Activated CD4-positive, alpha-beta memory T cell treated with anti-CD3 and anti-CD28 coated beads for 36 hours (primary cell): Measurements from ENCODE around the gene EOMES. TPM values are rescaled to one million over a fixed set of nuclear protein-coding genes. Genes with fewer than 3 reads are reported as not detected.

ENCODE experiments used
- CTCF ChIA-PET: fragments of 350-600 bp; sonication (Branson Sonifier 250); formaldehyde crosslinking; loops from one replicate; lab custom pipeline; 2021; ENCODE audit warnings: antibody characterized with exemption, inconsistent platforms; lab: Charles Lee
- POLR2A ChIA-PET: fragments of 350-600 bp; sonication (Branson Sonifier 250); formaldehyde crosslinking; loops from one replicate; lab custom pipeline; 2021; ENCODE audit warnings: antibody characterized with exemption; lab: Charles Lee
- DNase-seq: peaks from one replicate; pipeline ENCODE4 v3.0.0-alpha.2; 2020
- H3K27ac Mint-ChIP-seq: one replicate; pipeline ENCODE4 v1.8.0; 2021; ENCODE audit warnings: mixed read lengths
- H3K27me3 Mint-ChIP-seq: one replicate; pipeline ENCODE4 v1.8.0; 2021; ENCODE audit warnings: mixed read lengths
- H3K36me3 Mint-ChIP-seq: one replicate; pipeline ENCODE4 v1.8.0; 2021; ENCODE audit warnings: mixed read lengths
- H3K4me1 Mint-ChIP-seq: one replicate; pipeline ENCODE4 v1.8.0; 2021; ENCODE audit warnings: low read depth, mixed read lengths
- H3K4me3 Mint-ChIP-seq: one replicate; pipeline ENCODE4 v1.8.0; 2021; ENCODE audit warnings: mild to moderate bottlenecking, mixed read lengths
- H3K9me3 Mint-ChIP-seq: one replicate; pipeline ENCODE4 v1.8.0; 2021; ENCODE audit warnings: mixed read lengths
- intact Hi-C: fragments of 100-400 bp; cut with micrococcal nuclease; formaldehyde crosslinking; loops from one replicate; pipeline ENCODE4 v1.15.1; 2023
- total RNA-seq, 2 experiments: library from RNA; stranded (reverse); gene quantifications; one replicate each; pipeline ENCODE4 v1.2.3, GENCODE V29; 2021

EOMES gene
- total RNA-seq, 2 experiments from 2014 or later = 1.4 to 1.5 TPM

- ChIA-PET CTCF (interaction anchor here (0.8 to 5.8 kb wide), 2 partner anchors 598 to 608 kb away, joined by 3 to 65 read pairs; no protein-coding TSS in a partner anchor), POLR2A (no interaction called here)
- intact Hi-C loops = loop anchor here (5.0 kb wide), 1 partner anchor 163 kb away; no protein-coding TSS in a partner anchor
- Mint-ChIP-seq H3K9me3 (no peaks in the 10 kb centered on the region), H3K36me3 (no peaks in the 10 kb centered on the region), H3K4me3 (peak overlapping the region; percentile 13), H3K27me3 (peaks cover 54% of the 10 kb centered on the region), H3K4me1 (peaks cover 26% of the 10 kb centered on the region), H3K27ac (peak overlapping the region; percentile 29)
- no peak for DNase-seq
Observed at GRCh38 chr3:27719314-27720003, 2.7 kb downstream of the EOMES start.

- H3K27me3 Mint-ChIP-seq = peaks cover 54% of the 10 kb centered on the region
- DNase-seq = no peak
- intact Hi-C loops = no loop called here
- H3K36me3 Mint-ChIP-seq = no peaks in the 10 kb centered on the region
- no peak overlapping the region for H3K4me3 Mint-ChIP-seq
- H3K9me3 Mint-ChIP-seq = no peaks in the 10 kb centered on the region
- CTCF ChIA-PET = interaction anchor here (5.8 kb wide), 1 partner anchor 609 kb away, joined by 65 read pairs; no protein-coding TSS in a partner anchor
- POLR2A ChIA-PET = no interaction called here
- peaks cover 25% of the 10 kb centered on the region for H3K4me1 Mint-ChIP-seq
- no peak overlapping the region for H3K27ac Mint-ChIP-seq
Observed at GRCh38 chr3:27718459-27718858, 3.7 kb downstream of the EOMES start.

GRCh38 chr3:27717200-27717852 lies 4.8 kb downstream of the EOMES start:
- H3K4me3 Mint-ChIP-seq = no peak overlapping the region
- no peak for DNase-seq
- no peaks in the 10 kb centered on the region for H3K36me3 Mint-ChIP-seq
- peaks cover 23% of the 10 kb centered on the region for H3K4me1 Mint-ChIP-seq
- POLR2A ChIA-PET = no interaction called here
- intact Hi-C loops = no loop called here
- CTCF ChIA-PET = no interaction called here
- H3K27ac Mint-ChIP-seq = no peak overlapping the region
- H3K27me3 Mint-ChIP-seq = peaks cover 54% of the 10 kb centered on the region
- H3K9me3 Mint-ChIP-seq = no peaks in the 10 kb centered on the region

GRCh38 chr3:27716309-27716708 lies 5.8 kb downstream of the EOMES start:
- Mint-ChIP-seq H3K27me3 (peaks cover 53% of the 10 kb centered on the region), H3K9me3 (no peaks in the 10 kb centered on the region), H3K4me3 (no peak overlapping the region), H3K4me1 (peaks cover 23% of the 10 kb centered on the region), H3K36me3 (no peaks in the 10 kb centered on the region), H3K27ac (no peak overlapping the region)
- no peak for DNase-seq
- intact Hi-C loops = no loop called here
- ChIA-PET POLR2A (interaction anchor here (0.9 kb wide), 1 partner anchor 633 kb away, joined by 3 read pairs; the partner anchor contains the start of genes AZI2 and ZCWPW2), CTCF (interaction anchor here (0.6 to 2.3 kb wide), 3 partner anchors 7 to 612 kb away, joined by 3 to 11 read pairs (median 7); no protein-coding TSS in a partner anchor)

GRCh38 chr3:27715863-27716262 lies 6.3 kb downstream of the EOMES start:
- ChIA-PET POLR2A (interaction anchor here (0.9 kb wide), 1 partner anchor 633 kb away, joined by 3 read pairs; the partner anchor contains the start of genes AZI2 and ZCWPW2), CTCF (interaction anchor here (0.6 to 2.3 kb wide), 5 partner anchors 8 to 612 kb away, joined by 3 to 11 read pairs (median 7); no protein-coding TSS in a partner anchor)
- H3K4me3 Mint-ChIP-seq = no peak overlapping the region
- no peaks in the 10 kb centered on the region for H3K36me3 Mint-ChIP-seq
- peaks cover 20% of the 10 kb centered on the region for H3K4me1 Mint-ChIP-seq
- H3K27me3 Mint-ChIP-seq = peaks cover 50% of the 10 kb centered on the region
- intact Hi-C loops = no loop called here
- no peak for DNase-seq
- no peaks in the 10 kb centered on the region for H3K9me3 Mint-ChIP-seq
- H3K27ac Mint-ChIP-seq = no peak overlapping the region

GRCh38 chr3:27715454-27715806 lies 6.7 kb downstream of the EOMES start:
- no peak for DNase-seq
- Mint-ChIP-seq H3K27ac (no peak overlapping the region), H3K27me3 (peaks cover 48% of the 10 kb centered on the region), H3K36me3 (no peaks in the 10 kb centered on the region), H3K4me3 (no peak overlapping the region), H3K9me3 (no peaks in the 10 kb centered on the region), H3K4me1 (peaks cover 19% of the 10 kb centered on the region)
- intact Hi-C loops = no loop called here
- CTCF ChIA-PET = interaction anchor here (0.8 to 2.3 kb wide), 4 partner anchors 8 to 613 kb away, joined by 3 to 11 read pairs (median 7); no protein-coding TSS in a partner anchor
- POLR2A ChIA-PET = interaction anchor here (0.9 kb wide), 1 partner anchor 633 kb away, joined by 3 read pairs; the partner anchor contains the start of genes AZI2 and ZCWPW2

- POLR2A ChIA-PET = no interaction called here
- peaks cover 45% of the 10 kb centered on the region for H3K27me3 Mint-ChIP-seq
- DNase-seq = peak; percentile 41
- CTCF ChIA-PET = interaction anchor here (0.8 to 2.3 kb wide), 4 partner anchors 9 to 613 kb away, joined by 3 to 11 read pairs (median 7); no protein-coding TSS in a partner anchor
- peaks cover 19% of the 10 kb centered on the region for H3K4me1 Mint-ChIP-seq
- no peak overlapping the region for H3K27ac Mint-ChIP-seq
- H3K36me3 Mint-ChIP-seq = no peaks in the 10 kb centered on the region
- H3K9me3 Mint-ChIP-seq = no peaks in the 10 kb centered on the region
- intact Hi-C loops = loop anchor here (5.0 kb wide), 1 partner anchor 527 kb away; the partner anchor contains the start of gene CMC1
- H3K4me3 Mint-ChIP-seq = peak overlapping the region; percentile 84
Observed at GRCh38 chr3:27714692-27715453, 7.2 kb downstream of the EOMES start.

GRCh38 chr3:27714146-27714526 lies 8.0 kb downstream of the EOMES start:
- peaks cover 42% of the 10 kb centered on the region for H3K27me3 Mint-ChIP-seq
- intact Hi-C loops = loop anchor here (5.0 kb wide), 1 partner anchor 528 kb away; the partner anchor contains the start of gene CMC1
- peak overlapping the region; percentile 84 for H3K4me3 Mint-ChIP-seq
- ChIA-PET POLR2A (no interaction called here), CTCF (interaction anchor here (1.5 to 2.3 kb wide), 3 partner anchors 10 to 614 kb away, joined by 7 to 11 read pairs (median 7); no protein-coding TSS in a partner anchor)
- DNase-seq = no peak
- peaks cover 19% of the 10 kb centered on the region for H3K4me1 Mint-ChIP-seq
- no peaks in the 10 kb centered on the region for H3K36me3 Mint-ChIP-seq
- no peaks in the 10 kb centered on the region for H3K9me3 Mint-ChIP-seq
- no peak overlapping the region for H3K27ac Mint-ChIP-seq

- Mint-ChIP-seq H3K27ac (no peak overlapping the region), H3K27me3 (peaks cover 42% of the 10 kb centered on the region), H3K9me3 (no peaks in the 10 kb centered on the region), H3K4me3 (peak overlapping the region; percentile 84), H3K4me1 (peaks cover 19% of the 10 kb centered on the region), H3K36me3 (no peaks in the 10 kb centered on the region)
- POLR2A ChIA-PET = interaction anchor here (1.8 kb wide), 1 partner anchor 636 kb away, joined by 6 read pairs; the partner anchor contains the start of genes AZI2 and ZCWPW2
- CTCF ChIA-PET = interaction anchor here (0.6 to 3.3 kb wide), 11 partner anchors 10 to 636 kb away, joined by 3 to 89 read pairs (median 14); partner anchors contain the start of genes AZI2, EOMES and ZCWPW2
- DNase-seq = no peak
- intact Hi-C loops = loop anchor here (2.0 to 5.0 kb wide), 3 partner anchors 15 to 529 kb away; partner anchors contain the start of gene CMC1
Observed at GRCh38 chr3:27713435-27714145, 8.5 kb downstream of the EOMES start.

- Mint-ChIP-seq H3K4me3 (peak overlapping the region; percentile 84), H3K27ac (no peak overlapping the region), H3K27me3 (peaks cover 42% of the 10 kb centered on the region), H3K9me3 (no peaks in the 10 kb centered on the region), H3K4me1 (peaks cover 19% of the 10 kb centered on the region), H3K36me3 (no peaks in the 10 kb centered on the region)
- intact Hi-C loops = loop anchor here (2.0 to 5.0 kb wide), 3 partner anchors 16 to 529 kb away; partner anchors contain the start of gene CMC1
- ChIA-PET POLR2A (interaction anchor here (1.4 to 1.8 kb wide), 2 partner anchors 131 to 636 kb away, joined by 3 to 6 read pairs; partner anchors contain the start of genes AZI2 and ZCWPW2), CTCF (interaction anchor here (0.6 to 3.3 kb wide), 19 partner anchors 10 to 638 kb away, joined by 3 to 89 read pairs (median 9); partner anchors contain the start of genes AZI2, EOMES and ZCWPW2)
- peak; percentile 16 for DNase-seq
Observed at GRCh38 chr3:27713078-27713423, 9.1 kb downstream of the EOMES start.
